GM12878 (cell line): ENCODE data around the gene EVX2.

Source experiments
- CEBPB ChIP-seq, 2 experiments: fragments of 150-350 bp in 1 of 2; IDR thresholded peaks; 2 replicates each; pipeline ENCODE4 v1.6.1; 2012 to 2014; ENCODE audit warnings: low read depth in 2 of 2, low read length in 2 of 2, borderline replicate concordance in 1 of 2, inconsistent platforms in 1 of 2
- EZH2 ChIP-seq: IDR thresholded peaks from 2 replicates; pipeline ENCODE4 v1.6.1; 2012; ENCODE audit warnings: low read depth, mild to moderate bottlenecking, control low read depth, inconsistent platforms, low read length, borderline replicate concordance; ENCODE audit not compliant: control insufficient read depth
- NR2C2 ChIP-seq: IDR thresholded peaks from 2 replicates; pipeline ENCODE4 v1.6.1; 2011; ENCODE audit warnings: borderline replicate concordance, low read depth; ENCODE audit not compliant: control insufficient read depth, insufficient read length
- RAD21 ChIP-seq: IDR thresholded peaks from 2 replicates; pipeline ENCODE4 v1.6.1; 2011; ENCODE audit warnings: mild to moderate bottlenecking, low read depth, low read length, moderate library complexity; ENCODE audit not compliant: insufficient read depth
- RB1 ChIP-seq: fragments of 450-650 bp; formaldehyde crosslinking; IDR thresholded peaks from 2 replicates; pipeline ENCODE4 v1.6.1; 2017; ENCODE audit warnings: mild to moderate bottlenecking, borderline replicate concordance
- TCF7 ChIP-seq: IDR thresholded peaks from 2 replicates; pipeline ENCODE4 v1.6.1; 2014; ENCODE audit warnings: antibody characterized with exemption, borderline replicate concordance

DNA sequence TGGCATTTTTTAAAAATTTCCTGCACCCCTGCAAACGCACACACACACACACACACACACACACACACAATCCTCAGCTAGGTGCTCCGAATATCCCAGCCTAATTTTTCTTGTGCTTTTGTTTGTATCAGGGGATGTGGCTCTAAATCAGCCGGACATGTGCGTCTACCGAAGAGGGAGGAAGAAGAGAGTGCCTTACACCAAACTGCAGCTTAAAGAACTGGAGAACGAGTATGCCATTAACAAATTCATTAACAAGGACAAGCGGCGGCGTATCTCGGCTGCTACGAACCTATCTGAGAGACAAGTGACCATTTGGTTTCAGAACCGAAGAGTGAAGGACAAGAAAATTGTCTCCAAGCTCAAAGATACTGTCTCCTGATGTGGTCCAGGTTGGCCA is 10.6 kb upstream of the EVX2 start:
- TF ChIP-seq TCF7 (no peak), NR2C2 (no peak), RB1 (no peak), CEBPB (IDR thresholded peaks at IDR 0.05; ENCODE audit: borderline replicate concordance in 1 of 2, low read depth in 2 of 2, low read length in 2 of 2) (no peak), RAD21 (no peak), EZH2 (no peak)
